OCI-LY1 (cell line): Measurements from ENCODE around the gene LYL1.

ENCODE experiments used
- CTCF ChIP-seq: fragments of 200-600 bp; sonication (generic), shearing (Covaris generic); IDR thresholded peaks from 2 replicates; pipeline ENCODE4 v1.5.1; 2017; ENCODE audit warnings: mild to moderate bottlenecking, antibody characterized with exemption, low read length, moderate library complexity, mixed read lengths
- EZH2 ChIP-seq: fragments of 200-600 bp; sonication (generic), shearing (Covaris generic); IDR thresholded peaks from 2 replicates; pipeline ENCODE4 v1.8.0; 2017; ENCODE audit warnings: borderline replicate concordance, mixed run types, mild to moderate bottlenecking, antibody characterized with exemption, low read length, moderate library complexity, mixed read lengths

- TF ChIP-seq EZH2 (no peak), CTCF (no peak)
Observed at GRCh38 chr19:13095393-13095784, 7.3 kb downstream of the LYL1 start.
